ENCODE results near the gene PODXL. TPM values are rescaled to one million over a fixed set of nuclear protein-coding genes. Genes with fewer than 3 reads are reported as not detected.

Gene PODXL
- total and polyA plus RNA-seq, 2 of the 8 experiments (the other 6 are each of a cell fraction or from before 2014, with no cell fraction given): 638 to 925 TPM

- H3K9ac ChIP-seq (replicated peaks in 1 of 4; ENCODE audit: extremely low read depth in 1 of 4, low read depth in 3 of 4, low read length in 3 of 4): no peak overlapping the region
- H3K27ac ChIP-seq (ENCODE audit: low read depth, low read length): no peak overlapping the region
- peak overlapping the region; percentile 63 for H4K91ac ChIP-seq (replicated peaks; ENCODE audit: insufficient read length, low read length)
- POLR2A ChIA-PET (ENCODE audit: partially characterized antibody): interaction anchor here (1.3 to 4.5 kb wide), 2 partner anchors 11 to 35 kb away, joined by 5 to 18 read pairs; no protein-coding TSS in a partner anchor
- no peak for FAIRE-seq
- H3K9me3 ChIP-seq (ENCODE audit: insufficient read depth in 2 of 2, low read depth in 1 of 2, low read length in 1 of 2): no peaks in the 10 kb centered on the region
- no peak overlapping the region for H2AK5ac ChIP-seq (ENCODE audit: low read depth, low read length)
- no peak overlapping the region for H4K5ac ChIP-seq (ENCODE audit: insufficient read length, low read depth, low read length)
- H3K4ac ChIP-seq (replicated peaks; ENCODE audit: insufficient read length, low read depth, low read length): no peak overlapping the region
- no peaks in the 10 kb centered on the region for H3K36me3 ChIP-seq (ENCODE audit: control insufficient read depth in 2 of 4, insufficient read depth in 4 of 4, low read length in 3 of 4)
- no peak overlapping the region for H2BK12ac ChIP-seq (ENCODE audit: low read depth, low read length)
- no peak overlapping the region for H3K4me2 ChIP-seq (ENCODE audit: insufficient read depth in 1 of 2, low read depth in 2 of 2, low read length in 2 of 2)
- no peak for DNase-seq (ENCODE audit: low read depth in 1 of 2, low spot score in 2 of 2)
- no peak overlapping the region for H3K23ac ChIP-seq (ENCODE audit: insufficient read length)
- H2BK120ac ChIP-seq (replicated peaks; ENCODE audit: low read depth, low read length): no peak overlapping the region
- no peaks in the 10 kb centered on the region for H3K27me3 ChIP-seq (replicated peaks in 1 of 4; ENCODE audit: control insufficient read depth in 3 of 4, extremely low read depth in 1 of 4, insufficient read depth in 3 of 4, low read length in 3 of 4)
- WGBS, 2 experiments (ENCODE audit: extremely low coverage in 1 of 2, insufficient coverage in 1 of 2, insufficient read length in 1 of 2, insufficient replicate concordance in 2 of 2, low coverage in 1 of 2, low lambda C conversion rate in 2 of 2, missing lambda C conversion rate in 1 of 2): 81% methylated on average over 5 of the region's 5 CpGs; no CpG with 5 or more reads in 1 of the 2 experiments
- TF ChIP-seq EGR1 (IDR thresholded peaks at IDR 0.05; ENCODE audit: borderline replicate concordance, low read depth, low read length) (no peak), RFX5 (IDR thresholded peaks at IDR 0.05; ENCODE audit: borderline replicate concordance, low read depth, low read length) (no peak)
- CTCF ChIA-PET (ENCODE audit: partially characterized antibody): interaction anchor here (1.0 to 5.3 kb wide), 7 partner anchors 12 to 85 kb away, joined by 3 to 34 read pairs (median 5); no protein-coding TSS in a partner anchor
- no peak overlapping the region for H3K18ac ChIP-seq (ENCODE audit: extremely low read depth, low read length)
- no peaks in the 10 kb centered on the region for H4K20me1 ChIP-seq (replicated peaks in 1 of 2; ENCODE audit: control insufficient read depth in 1 of 2, insufficient read depth in 2 of 2, low read length in 2 of 2)
- H3K79me1 ChIP-seq (ENCODE audit: low read depth, low read length): no peaks in the 10 kb centered on the region; the same call in 1 of the 2 replicates
- H3K79me2 ChIP-seq (ENCODE audit: control insufficient read depth in 1 of 2, insufficient read depth in 2 of 2, low read length in 2 of 2): no peaks in the 10 kb centered on the region
- peak overlapping the region; percentile 89; the same call in 1 of the 2 replicates for H2BK15ac ChIP-seq (ENCODE audit: low read length)
- peak overlapping the region; percentile 53 for H4K8ac ChIP-seq (ENCODE audit: extremely low read depth, insufficient read depth, low read length)
- H3K23me2 ChIP-seq (ENCODE audit: low read depth, low read length): no peaks in the 10 kb centered on the region
- no peak overlapping the region for H3K4me3 ChIP-seq (ENCODE audit: extremely low read depth in 1 of 4, insufficient read depth in 2 of 4, low read depth in 3 of 4, low read length in 4 of 4)
- no peak overlapping the region; the same call in 1 of the 2 replicates for H2BK20ac ChIP-seq (ENCODE audit: low read length)
- H2AFZ ChIP-seq (ENCODE audit: low read length): no peak overlapping the region
- H2BK5ac ChIP-seq (ENCODE audit: low read depth, low read length): no peak overlapping the region
- H3K56ac ChIP-seq (replicated peaks; ENCODE audit: insufficient read length, low read depth, low read length): no peak overlapping the region
- H3K4me1 ChIP-seq (replicated peaks in 1 of 4; ENCODE audit: control insufficient read depth in 3 of 4, insufficient read depth in 4 of 4, low read length in 3 of 4): peaks cover 0 to 3% (median 2%) of the 10 kb centered on the region in 4 experiments; a peak in 2 of 7 replicates
- no peak overlapping the region for H3K14ac ChIP-seq (ENCODE audit: insufficient read length)
Measured at GRCh38 chr7:131570401-131570800, 14.0 kb upstream of the PODXL start.

Measured in H1 (cell line).